Ecto neural progenitor cell (in vitro differentiated cells): ENCODE data around the gene RILPL1.
"Not testable (repeated sequence)": the region's sequence is repeated elsewhere in the genome, so short reads cannot be mapped to it uniquely, and the experiment has no call there.

Experiments used
- DNase-seq: peaks from one replicate; pipeline ENCODE4 v3.0.0-alpha.2; 2018; ENCODE audit warnings: low spot score

The RILPL1 gene

DNA sequence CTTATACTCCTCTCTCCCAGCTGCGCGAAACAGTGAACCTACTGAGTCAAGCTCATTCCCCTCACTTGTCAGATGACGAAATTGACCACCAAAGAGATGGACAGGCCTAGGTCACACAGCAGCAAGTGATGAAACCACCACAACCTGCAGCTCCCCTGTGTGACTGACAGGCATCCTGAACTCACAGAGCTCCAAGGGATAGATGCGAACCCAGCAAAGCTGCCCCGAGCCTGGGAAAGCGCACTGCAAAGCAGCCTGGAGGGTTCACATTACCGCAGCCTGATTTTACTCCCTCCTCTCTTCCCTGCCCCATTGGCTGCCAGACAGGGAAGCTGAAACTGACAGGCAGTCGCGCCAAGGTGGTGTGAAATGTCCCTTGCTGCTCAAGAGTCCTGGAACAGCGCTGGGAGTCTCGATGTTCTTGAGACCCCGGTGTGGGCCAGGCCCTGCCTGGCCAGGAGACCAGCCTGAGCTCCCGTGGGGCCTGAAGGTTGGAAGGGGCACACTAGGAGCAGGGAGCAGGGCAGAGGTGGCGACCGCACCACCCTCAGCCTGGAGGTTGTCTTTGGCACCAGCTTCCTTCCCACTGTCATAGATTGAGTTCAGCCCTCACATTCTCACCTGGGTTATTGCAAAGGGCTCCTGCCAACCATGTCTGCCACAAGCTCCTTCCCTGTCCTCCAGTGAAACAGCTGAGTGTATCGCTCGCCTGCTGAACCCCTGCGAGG is 39.2 kb downstream of the RILPL1 start:
- no peak for DNase-seq

DNA sequence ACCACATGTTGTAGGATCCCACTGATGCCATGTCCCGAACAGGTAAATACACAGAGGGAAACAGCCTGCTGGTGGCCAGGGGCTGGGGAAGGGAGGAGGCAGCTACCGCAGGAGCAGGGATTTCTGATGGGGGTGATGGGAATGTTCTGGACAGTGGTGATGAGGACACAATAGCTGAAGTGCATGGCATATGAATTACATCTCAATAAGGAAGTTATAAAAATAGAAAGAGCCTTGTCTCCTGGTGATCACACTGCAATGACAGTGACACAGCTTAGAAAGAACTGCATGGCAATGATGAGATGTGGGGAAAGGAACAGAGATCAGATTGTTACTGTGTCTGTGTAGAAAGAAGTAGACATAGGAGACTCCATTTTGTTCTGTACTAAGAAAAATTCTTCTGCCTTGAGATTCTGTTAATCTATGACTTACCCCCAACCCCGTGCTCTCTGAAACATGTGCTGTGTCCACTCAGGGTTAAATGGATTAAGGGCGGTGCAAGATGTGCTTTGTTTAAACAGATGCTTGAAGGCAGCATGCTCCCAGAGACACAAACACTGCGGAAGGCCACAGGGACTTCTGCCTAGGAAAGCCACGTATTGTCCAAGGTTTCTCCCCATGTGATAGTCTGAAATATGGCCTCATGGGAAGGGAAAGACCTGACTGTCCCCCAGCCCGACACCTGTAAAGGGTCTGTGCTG is 41.0 kb downstream of the RILPL1 start:
- DNase-seq, result not testable (repeated sequence)

DNA sequence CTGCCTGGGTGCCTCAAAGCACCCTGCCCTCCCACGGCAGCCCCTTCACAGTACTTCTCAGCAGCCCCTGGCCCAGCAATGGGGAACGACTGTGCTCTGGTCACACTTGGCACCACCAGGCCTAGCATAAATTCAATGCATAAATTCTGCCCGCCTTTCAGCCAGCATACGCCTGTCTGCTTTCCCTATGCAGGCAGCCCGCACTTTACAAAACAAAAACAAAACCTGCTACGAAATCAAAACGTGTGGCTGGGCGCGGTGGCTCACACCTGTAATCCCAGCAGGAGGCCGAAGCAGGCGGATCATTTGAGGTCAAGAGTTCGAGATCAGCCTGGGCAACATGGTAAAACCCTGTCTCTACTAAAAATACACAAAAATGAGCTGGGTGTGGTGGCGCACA is 42.0 kb downstream of the RILPL1 start:
- DNase-seq, result no peak

DNA sequence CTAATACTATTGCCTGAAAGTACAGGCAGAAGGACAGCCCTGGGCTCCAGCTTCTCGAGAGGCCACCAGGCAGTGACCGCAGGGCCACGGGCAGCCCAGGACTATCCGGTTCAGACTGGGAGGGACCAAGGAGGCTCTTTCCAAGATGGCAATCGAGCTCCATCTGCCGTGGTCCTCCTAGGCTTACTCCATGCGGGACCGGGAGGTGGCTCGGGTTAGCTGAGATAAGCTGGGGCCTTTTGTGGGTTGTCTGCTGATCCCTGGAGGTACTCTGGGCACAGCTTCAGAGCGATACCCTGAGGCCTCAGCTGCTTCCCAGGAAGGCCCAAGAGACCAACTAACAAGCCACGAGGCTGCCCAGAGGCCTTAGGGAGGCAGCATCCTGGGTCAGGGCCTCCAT is 42.5 kb downstream of the RILPL1 start:
- no peak for DNase-seq

DNA sequence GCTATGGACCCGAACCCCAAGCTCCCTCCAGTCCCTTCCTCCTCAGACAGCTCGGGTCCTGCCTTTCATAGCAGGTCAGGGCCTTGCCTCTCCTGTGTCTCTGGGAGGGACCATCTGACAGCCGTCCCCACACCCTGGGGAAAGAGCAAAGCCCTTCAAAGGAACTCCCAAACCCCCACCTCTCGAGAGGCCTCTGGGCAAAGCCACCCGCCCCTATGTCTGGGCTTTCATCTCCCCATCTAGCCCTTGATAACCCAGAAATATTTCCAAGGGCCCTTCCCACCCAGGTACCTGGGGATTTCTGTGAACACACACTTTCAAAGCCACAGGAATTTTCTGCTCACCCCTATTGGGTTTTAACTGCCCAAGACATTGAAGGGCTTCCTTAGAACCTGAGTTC is 43.4 kb downstream of the RILPL1 start:
- DNase-seq, result no peak

DNA sequence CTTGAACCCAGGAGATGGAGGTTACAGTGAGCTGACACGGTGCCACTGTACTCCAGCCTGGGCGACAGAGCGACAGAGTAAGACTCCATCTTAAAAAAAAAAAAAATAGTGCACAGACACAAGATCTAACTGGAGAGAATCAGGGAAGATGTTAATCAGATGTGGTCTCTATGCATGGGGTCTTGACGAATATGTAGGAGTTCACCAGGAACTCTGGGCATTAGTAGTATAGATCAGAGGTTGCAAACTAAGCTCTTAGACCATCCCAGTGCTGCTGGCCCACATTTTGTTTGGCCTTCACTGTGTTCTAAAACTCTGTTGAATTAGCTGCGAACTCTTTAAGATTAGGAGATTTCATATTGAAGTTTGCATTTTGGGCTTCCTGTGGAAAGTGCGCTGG is 43.9 kb downstream of the RILPL1 start:
- no peak for DNase-seq

DNA sequence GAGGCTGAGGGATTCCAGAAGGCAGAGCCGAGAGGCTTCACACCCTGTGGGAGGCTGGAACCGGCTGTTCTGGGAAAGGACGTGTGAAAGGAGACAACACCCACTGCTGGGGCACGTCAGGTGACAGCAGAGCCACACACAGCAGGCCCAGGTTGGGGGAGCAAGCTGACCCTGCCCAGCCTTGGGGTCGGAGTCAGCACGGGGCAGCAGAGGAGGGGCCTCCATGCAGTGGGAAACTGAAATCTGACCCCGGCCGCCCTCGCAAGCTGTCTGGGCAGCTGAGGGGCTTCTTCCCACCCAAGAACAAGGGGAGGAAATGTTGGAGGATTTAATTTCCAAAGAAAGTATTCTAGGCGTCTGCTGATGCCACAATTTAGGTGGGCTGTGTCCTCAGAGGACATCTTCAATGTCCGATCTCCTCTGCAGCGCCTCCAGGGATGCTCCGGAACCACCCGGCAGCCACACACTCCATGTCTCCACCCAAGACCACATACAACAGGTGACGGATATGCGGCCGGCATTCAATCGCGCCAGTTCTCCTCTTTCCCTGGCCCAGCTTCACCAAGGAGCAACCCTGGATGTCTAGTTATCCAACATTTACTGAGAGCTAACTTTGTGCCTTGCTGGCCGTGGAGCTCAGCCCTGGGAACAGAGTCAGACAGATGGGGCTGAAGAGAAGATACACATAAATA is 44.8 kb downstream of the RILPL1 start:
- DNase-seq, result peak; percentile 82

DNA sequence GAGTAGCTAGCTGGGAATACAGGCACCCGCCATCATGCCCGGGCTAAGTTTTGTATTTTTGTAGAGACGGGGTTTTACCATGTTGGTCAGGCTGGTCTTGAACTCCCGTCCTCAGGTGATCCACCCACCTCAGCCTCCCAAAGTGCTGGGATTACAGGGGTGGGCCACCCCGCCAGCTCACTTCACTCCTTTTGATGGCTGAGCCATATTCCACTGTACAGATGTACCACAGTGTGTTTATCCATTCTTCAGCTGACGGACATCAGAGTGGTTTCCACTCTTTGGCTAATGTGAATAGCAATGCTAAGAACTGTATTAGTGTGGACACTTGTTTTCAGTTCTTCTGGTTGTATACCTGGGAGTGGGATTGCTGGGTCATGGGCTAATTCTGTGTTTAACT is 46.1 kb downstream of the RILPL1 start:
- no peak for DNase-seq

DNA sequence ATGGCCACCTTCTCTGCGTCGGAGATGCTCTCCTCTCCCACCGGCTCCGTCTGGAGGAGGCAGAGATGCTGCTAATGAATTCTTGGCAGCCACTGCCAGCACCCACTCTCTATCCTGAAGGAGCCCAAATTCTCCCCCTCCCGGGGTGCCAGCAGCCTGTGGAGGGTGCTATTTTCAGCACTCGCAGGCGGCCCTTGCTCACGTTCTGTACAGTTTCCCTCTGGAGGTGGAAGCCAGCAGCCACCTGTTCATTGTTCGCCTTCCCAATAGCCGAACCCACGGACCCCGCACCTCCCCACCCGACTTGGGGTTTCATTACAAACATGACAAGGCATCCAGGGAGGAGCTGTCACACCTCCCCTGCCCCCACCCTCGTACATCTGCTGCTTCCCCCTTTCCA is 47.8 kb downstream of the RILPL1 start:
- DNase-seq, result no peak

DNA sequence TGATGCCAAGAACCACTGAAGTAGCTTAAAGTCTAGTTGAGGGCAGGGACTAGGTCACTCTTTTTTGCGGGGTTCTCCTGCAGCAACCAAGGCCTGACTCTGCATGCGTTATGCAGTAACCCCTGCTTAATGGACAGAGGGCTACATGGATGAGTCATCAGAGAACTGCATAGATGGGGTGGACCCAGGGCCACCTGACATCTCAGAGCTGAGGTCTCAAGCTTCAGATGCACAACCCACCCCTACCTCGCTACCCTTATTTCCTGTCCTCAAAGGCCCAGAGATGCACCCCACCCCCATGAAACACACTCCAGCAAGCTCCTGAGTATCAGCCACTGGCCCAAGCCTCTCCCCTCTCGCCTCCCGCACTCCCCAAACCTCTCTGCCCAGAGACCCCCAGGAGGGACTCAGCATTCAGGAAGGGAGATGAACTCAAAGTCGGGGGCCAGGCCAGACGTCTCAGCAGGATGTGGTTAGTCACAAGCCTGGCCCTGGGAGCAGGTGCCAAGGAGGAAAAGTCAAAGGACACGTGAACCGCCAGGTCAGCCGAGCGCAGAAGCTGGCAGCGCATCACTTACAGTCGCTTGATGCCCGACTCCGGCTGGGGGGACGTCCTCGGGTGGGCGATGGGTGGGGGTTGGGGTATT is 49.8 kb downstream of the RILPL1 start:
- no peak for DNase-seq

DNA sequence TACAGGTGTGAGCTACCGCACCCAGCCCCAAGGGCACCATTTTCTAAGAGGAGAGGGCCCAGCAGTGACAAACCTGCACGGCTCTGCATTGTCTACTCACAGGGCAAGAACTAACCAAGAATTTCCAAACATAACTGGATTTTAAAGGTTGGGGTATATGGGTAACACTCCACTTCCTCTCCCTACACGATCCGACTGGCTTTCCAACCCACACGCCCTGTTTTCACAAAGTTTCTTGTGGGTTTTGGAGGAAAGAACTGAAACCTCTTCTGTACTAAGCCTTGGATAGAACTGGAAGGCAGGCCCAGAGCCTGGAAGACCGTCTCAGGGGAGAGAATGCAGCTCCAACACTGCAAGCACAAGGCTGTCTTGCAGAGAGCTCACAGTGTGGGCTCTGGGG is 50.6 kb downstream of the RILPL1 start:
- no peak for DNase-seq

DNA sequence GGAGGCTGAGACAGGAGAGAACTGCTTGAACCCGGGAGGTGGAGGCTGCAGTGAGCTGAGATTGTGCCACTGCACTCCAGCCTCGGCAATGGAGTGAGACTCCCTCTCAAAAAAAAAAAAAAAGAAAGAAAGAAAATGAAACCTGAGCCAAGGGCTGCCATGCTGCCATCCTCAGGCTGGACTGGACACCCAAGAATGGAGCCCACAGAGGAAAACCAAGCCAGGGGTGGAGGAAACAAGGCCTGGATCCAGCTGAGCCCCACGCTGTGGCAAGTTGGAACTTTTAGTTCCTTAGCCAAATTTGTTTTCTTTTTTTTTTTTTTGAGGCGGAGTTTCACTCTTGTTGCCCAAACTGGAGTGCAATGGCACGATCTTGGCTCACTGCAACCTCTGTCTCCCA is 52.3 kb downstream of the RILPL1 start:
- DNase-seq, result not testable (repeated sequence)

DNA sequence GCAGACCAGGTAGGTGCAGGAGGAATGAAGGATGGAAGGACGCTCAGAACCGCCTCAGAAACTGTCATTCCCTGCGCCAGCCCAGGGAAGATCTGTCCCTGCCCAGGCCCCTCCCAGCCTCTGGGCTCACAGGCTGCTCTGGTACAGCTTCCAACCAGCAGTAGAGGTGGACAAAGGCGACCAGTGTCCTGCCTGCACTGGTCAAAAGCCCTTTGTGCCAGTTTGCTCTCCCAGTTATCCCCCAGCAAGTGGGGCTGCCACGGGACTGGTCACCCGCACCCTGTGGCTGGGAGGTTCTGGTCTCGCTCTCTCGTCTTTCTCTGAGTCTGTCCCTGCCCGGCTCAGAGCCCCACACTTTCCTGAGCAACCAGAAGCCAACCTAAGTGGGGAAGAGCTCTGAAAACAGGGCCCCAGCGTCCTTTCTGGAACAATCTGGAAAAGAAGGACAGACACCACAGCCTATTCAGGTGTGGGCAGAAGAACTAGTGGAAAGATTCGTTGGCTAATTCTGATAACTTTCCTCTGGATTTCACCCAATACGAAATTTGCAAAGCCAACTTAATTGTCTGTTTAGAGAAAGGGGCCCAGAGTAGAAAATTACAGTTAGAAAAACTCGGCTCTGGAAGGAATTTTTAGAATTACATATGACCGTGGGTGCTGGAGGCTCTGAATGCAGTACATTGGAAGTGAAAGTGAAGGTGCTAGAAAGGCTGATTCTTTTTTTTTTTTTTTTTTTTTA is 53.9 kb downstream of the RILPL1 start:
- no peak for DNase-seq

DNA sequence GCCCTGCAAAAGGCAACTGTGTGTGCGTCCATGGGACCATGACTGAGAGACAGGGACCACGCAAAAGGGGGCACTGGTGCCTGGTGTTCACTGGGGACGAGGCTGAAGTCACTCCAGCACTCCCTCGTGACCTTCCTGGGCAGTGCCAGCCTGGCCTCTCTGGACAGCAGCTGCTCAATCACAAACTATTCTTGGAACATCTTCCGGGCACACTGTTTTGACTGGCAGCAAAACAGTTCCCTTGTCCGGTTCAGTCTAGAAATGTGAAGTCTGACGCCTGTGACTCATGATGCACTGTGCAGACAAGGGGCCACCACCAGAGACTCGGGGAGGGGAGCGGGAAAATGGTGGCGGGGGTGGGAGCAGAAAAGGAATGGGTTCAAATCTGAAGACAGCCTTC is 54.8 kb downstream of the RILPL1 start:
- no peak for DNase-seq

DNA sequence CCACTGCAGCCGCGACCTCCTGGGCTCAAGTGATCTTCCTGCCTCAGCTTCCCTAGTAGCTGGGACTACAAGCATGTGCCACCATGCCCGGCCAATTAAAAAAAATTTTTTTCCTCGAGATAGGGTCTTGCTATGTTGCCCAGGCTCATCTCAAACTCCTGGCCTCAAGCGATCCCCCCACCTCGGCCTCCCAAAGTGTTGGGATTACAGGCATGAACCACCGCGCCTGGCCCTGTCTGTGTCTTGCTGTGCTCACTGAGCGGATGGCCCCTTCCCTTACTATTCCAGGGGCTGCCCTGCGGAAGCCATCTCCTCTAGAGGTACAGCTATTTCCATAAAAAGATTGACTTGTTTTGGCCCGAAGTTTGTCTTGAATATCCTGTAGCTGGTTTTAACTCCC is 55.5 kb downstream of the RILPL1 start:
- DNase-seq, result no peak

DNA sequence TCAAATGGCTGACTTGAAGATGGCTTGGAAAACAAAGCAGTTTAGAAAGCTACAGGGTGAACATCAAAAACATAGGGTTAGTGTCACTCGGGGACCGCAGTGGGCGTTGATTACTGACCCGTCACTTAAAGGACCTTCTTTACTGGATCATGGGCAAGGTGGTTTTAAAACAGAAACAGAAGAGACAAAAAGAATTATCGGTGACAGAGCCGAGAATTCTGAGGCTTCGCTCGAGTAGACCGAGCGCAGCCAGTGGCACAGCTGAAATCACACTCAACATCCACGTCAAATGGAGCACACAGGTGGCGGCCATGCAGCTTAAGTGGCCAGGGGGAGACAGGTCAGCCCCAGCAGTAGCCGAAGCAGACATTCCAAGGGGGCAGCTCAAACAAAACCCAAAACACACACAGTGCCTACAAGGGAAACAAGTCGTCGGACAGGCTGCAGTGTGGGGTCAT is 58.2 kb downstream of the RILPL1 start:
- DNase-seq, result no peak

DNA sequence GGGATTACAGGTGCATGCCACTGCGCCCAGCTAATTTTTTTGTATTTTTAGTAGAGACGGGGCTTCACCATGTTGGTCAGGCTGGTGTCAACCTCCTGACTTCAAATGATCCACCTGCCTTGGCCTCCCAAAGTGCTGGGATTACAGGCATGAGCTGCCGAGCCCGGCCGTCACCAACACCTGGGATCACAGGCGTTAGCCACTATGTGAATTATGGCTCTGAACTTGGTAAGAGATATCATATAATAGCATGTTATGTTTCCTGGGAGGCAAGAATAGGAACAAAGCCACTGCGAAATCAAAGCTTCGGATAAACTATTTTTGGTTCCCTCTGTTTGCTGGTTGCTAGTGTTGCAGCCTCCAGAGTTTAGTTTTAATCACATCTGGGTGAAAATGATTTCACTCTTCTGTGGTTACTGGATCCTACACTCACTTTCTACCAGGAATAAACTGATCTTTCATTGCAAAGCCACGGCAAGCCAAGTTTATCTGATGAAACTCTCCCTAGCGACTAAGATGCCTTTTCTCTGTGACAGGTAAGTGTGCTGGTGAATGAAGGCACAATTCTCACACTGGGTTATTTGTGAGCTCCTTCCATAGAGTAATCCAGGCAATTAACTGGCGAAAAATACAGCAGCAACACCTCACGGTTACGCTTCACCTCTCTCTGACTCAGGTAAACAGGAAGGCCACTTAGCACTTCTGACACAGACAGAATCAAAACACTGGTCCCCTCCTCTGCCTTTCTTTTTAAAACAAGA is 58.9 kb downstream of the RILPL1 start:
- no peak for DNase-seq

DNA sequence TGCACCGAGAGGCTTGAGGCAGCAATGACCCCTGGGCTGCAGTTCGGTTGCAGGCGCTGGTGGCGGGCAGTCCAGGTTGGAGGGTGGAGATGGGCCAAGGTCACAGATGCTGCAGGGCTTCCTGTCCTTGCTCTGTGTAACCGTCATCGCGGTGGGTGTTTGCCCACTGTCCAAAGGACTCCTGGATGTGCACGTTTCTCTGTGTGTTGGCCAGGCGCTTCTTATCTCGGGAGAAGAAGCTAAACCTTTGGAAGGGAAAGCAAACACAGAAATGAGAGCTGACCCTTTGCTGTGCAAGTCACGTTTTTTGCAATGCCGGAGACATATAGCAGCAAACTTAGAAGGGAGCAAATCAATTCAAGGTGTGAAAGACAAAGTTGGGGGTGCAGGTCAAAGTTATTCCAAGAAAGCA is 61.1 kb downstream of the RILPL1 start:
- no peak for DNase-seq

DNA sequence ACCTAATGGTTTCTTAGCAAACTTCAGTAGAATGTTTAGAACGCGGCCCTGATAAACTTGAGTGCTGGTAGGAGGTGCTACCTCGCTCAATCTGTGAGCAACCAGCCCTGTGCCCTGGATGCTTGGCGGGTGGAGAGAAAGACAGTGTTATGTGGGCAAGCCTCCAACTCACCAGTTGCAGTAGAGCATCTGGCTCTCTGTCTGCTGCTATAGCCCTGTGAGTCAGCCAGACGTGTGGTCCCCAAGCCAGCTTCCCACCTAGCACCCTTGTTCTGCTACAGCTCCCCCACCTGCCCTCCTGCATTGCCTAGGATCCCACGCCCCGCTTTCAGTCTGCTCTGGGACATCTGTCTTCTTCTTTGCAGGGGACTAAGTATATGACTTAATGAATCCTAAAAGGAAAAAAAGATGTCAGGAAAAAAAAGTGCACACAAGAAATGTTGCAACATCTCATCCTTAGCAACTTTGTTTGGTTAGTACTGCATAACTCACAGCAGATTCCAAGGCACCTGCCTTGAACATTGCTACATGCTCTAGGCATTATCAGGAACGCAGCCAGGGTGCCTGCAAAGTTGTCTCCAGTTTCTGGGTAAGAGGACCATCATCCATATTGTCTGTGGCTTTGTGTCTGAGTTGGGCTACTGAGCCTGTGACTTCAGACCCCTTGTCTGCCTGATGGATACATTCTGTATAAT is 62.0 kb downstream of the RILPL1 start:
- no peak for DNase-seq

DNA sequence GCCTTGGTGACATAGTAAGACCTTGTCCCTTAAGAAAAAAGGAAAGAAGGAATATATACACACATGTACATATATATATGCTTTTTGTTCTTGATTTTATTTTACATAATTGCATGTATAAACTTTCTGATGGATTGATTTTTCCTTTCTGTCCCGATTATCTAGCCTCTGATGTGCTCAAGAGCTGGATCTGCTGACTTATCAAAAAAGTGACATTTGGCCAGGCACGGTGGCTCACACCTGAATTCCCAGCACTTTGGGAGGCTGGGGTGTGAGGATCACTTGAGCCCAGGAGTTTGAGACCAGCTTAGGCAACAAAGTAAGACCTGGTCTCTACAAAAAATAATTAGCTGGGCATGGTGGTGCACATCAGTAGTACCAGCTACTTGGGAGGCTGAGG is 63.5 kb downstream of the RILPL1 start:
- no peak for DNase-seq

DNA sequence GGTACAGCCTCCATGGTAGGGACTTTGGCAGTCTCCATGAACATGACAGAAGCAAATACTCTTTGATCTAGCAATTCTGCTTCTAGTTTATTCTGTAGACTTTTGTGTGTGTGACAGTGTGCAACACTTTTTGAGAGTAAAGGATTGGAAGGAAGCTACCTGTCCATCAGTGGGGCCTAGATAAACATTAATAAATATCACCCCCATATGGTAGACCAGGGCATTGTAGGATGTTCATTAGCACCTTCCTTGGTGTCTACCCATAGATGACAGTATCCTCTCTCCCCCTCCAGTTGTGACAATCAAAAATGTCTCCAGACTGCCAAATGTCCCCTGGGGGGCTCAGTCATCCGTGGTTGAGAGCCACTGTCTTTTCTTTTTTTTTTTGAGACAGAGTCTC is 64.7 kb downstream of the RILPL1 start:
- DNase-seq, result no peak
